GM21526 (cell line): ENCODE results near the gene SPAG4.

Experiments
- ATAC-seq: cut with Tn5 transposase; IDR thresholded peaks from one replicate; pipeline ENCODE4 v1.9.1; 2021; ENCODE audit warnings: moderate library complexity; ENCODE audit not compliant: unreplicated experiment, low FRiP score

The SPAG4 gene

GRCh38 chr20:35619196-35620095 is 3.8 kb downstream of the SPAG4 start:
- no peak for ATAC-seq

GRCh38 chr20:35620818-35621559 is 5.4 kb downstream of the SPAG4 start:
- ATAC-seq: no peak

- no peak for ATAC-seq
Measured at GRCh38 chr20:35621560-35621946, 5.9 kb downstream of the SPAG4 start.

GRCh38 chr20:35625584-35626385 is 10.2 kb downstream of the SPAG4 start:
- ATAC-seq: no peak

- no peak for ATAC-seq
Measured at GRCh38 chr20:35626386-35627001, 10.9 kb downstream of the SPAG4 start.

- ATAC-seq: no peak
Measured at GRCh38 chr20:35627121-35627520, 11.5 kb downstream of the SPAG4 start.

GRCh38 chr20:35629427-35630145 is 14.0 kb downstream of the SPAG4 start:
- ATAC-seq: no peak

- ATAC-seq: no peak
Measured at GRCh38 chr20:35630636-35631035, 15.0 kb downstream of the SPAG4 start.

GRCh38 chr20:35632539-35633115 is 17.0 kb downstream of the SPAG4 start:
- no peak for ATAC-seq

GRCh38 chr20:35635652-35636051 is 20.0 kb downstream of the SPAG4 start:
- no peak for ATAC-seq

- no peak for ATAC-seq
Measured at GRCh38 chr20:35636095-35636494, 20.5 kb downstream of the SPAG4 start.

- no peak for ATAC-seq
Measured at GRCh38 chr20:35637276-35637675, 21.6 kb downstream of the SPAG4 start.

- no peak for ATAC-seq
Measured at GRCh38 chr20:35638751-35639150, 23.1 kb downstream of the SPAG4 start.

- ATAC-seq: no peak
Measured at GRCh38 chr20:35640724-35641123, 25.1 kb downstream of the SPAG4 start.

GRCh38 chr20:35641743-35642142 is 26.1 kb downstream of the SPAG4 start:
- no peak for ATAC-seq

GRCh38 chr20:35643045-35643444 is 27.4 kb downstream of the SPAG4 start:
- ATAC-seq: no peak

GRCh38 chr20:35644806-35645205 is 29.2 kb downstream of the SPAG4 start:
- no peak for ATAC-seq

- ATAC-seq: no peak
Measured at GRCh38 chr20:35648836-35649235, 33.2 kb downstream of the SPAG4 start.

GRCh38 chr20:35650632-35651031 is 35.0 kb downstream of the SPAG4 start:
- no peak for ATAC-seq

- ATAC-seq: no peak
Measured at GRCh38 chr20:35651958-35652357, 36.3 kb downstream of the SPAG4 start.
